Measurements from ENCODE around the gene CXCL9. TPM values are rescaled to one million over a fixed set of nuclear protein-coding genes. Genes with fewer than 3 reads are reported as not detected.
"Not testable (repeated sequence)": the region's sequence is repeated elsewhere in the genome, so short reads cannot be mapped to it uniquely, and the experiment has no call there.

The CXCL9 gene
- total RNA-seq, 1 donor from 2014 or later = 0.35 TPM

DNA sequence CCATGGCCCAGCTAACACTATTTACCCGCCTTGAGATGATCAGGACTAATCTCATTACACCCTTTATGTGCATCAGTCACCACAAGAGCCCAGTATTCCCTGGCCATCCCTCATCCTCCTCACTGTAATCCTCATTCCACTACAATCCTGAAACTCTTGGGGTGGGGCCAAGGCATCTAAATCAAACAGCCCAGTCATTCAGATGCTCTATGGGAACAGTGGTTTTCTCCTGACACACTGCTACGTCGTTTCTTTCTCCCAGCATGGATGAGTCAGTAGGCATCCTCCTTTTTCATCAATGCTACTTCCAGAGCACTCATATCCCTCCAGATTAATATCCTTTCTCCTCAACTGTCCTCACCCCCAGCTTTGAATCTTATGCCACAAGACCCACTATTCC lies 22.2 kb downstream of the CXCL9 start:
- ATAC-seq = no peak
- intact Hi-C loops (cut with micrococcal nuclease) = no loop called here
- DNase-seq = no peak

DNA sequence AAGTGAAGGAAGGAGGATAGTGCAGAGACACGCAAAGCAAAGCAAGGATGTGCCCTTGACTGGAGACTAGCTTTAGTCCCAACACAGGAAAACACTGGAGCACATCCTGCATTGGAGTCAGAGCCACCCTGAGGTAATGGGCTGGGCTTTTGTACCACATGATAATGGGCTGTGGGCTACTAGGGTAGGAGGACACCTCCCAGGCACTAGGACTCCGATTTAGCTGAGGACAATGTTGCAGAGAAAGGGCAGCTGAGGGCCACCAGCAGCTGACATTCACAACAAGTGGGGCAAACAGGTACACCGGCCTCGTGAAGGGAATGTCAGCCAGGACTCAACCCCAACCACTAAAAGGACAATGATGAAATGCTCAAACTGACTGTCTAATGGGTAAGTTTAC lies 26.7 kb downstream of the CXCL9 start:
- no peak for DNase-seq
- no peak for ATAC-seq
- intact Hi-C loops (cut with micrococcal nuclease) = no loop called here

DNA sequence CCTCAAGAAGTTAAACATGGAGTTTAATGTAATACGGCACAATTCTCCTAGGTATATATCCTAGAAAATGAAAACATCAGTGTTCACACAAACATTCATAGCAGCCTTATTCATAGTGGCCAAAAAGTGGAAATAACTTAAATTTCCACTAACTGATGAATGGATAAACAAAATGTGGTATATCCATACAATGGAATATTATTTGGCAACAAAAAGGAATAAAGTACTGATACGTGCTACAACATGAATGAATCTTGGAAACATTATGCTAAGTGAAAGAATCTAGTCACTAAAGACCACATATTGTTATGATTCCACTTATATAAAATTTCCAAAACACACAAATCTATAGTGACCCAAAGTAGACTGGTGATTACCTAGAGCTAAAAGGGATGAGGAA lies 31.1 kb downstream of the CXCL9 start:
- ATAC-seq (no peak), DNase-seq (no peak)
- intact Hi-C loops (cut with micrococcal nuclease) = no loop called here

DNA sequence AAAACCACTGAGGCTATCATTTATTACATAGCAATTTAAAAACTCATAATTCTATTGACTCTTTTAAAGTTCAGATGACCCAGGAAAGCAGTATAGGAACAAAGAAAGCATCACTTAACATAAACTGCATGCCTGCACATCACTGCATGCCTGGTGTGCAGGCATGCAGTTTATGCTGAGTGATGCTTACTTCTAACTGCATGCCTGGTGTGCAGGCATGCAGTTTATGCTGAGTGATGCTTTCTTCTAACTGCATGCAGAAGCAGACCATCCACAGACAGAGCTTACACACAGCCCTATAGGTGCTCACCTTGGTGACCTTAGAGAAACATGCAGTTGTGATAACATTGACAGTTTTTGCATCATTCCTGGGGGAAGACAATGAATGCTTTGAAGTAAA lies 33.5 kb downstream of the CXCL9 start:
- intact Hi-C loops (cut with micrococcal nuclease) = no loop called here
- no peak for ATAC-seq

DNA sequence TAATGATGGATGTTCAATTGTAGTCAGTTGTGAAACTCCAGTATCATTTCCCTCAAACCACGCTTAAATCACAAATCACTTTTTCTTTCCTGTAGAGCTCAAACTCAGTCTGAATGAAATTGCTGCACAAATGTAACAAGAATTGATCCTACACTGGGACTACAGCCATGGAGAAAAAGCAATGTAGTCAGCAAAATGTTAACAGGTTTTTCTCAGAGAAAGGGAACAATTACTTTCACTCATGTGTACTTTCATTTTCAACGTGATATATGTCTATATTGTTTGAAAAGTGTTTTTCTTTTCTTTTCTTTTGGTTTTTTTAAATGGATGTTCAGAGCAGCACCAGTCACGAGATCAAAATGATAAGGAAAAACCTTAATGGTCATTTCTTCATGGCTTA lies 39.2 kb downstream of the CXCL9 start:
- no peak for DNase-seq
- no peak for ATAC-seq
- intact Hi-C loops (cut with micrococcal nuclease) = no loop called here

More for the DNA sequence above, 33.5 kb downstream of the CXCL9 start:
- DNase-seq = no peak

DNA sequence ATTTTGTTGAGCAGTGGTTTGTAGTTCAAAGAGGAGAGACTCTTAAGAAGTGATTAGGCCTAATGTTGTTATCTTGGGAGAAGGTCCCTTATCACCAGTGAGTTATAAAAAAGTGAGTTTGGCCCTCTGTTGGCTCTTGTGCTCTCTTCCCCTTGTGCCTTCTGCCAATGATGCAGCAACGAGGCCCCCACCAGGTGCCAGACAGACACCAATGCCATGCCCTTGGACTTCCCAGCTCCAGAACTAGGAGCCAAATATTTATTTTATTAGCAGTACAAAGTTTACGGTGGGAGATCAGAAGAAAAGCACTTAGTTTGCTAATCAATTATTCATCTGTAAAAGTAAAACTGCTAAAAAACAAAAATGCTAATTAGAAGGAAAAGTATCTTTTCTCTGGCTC lies 43.8 kb downstream of the CXCL9 start:
- no peak for ATAC-seq
- intact Hi-C loops (cut with micrococcal nuclease) = no loop called here
- no peak for DNase-seq

DNA sequence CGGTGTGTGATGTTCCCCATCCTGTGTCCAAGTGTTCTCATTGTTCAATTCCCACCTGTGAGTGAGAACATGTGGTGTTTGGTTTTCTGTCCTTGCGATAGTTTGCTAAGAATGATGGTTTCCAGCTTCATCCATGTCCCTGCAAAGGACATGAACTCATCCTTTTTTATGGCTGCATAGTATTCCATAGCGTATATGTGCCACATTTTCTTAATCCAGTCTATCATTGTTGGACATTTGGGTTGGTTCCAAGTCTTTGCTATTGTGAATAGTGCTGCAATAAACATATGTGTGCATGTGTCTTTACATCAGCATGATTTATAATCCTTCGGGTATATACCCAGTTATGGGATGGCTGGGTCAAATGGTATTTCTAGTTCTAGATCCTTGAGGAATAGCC lies 45.2 kb downstream of the CXCL9 start:
- ATAC-seq; DNase-seq; intact Hi-C loops (cut with micrococcal nuclease): not testable (repeated sequence)

DNA sequence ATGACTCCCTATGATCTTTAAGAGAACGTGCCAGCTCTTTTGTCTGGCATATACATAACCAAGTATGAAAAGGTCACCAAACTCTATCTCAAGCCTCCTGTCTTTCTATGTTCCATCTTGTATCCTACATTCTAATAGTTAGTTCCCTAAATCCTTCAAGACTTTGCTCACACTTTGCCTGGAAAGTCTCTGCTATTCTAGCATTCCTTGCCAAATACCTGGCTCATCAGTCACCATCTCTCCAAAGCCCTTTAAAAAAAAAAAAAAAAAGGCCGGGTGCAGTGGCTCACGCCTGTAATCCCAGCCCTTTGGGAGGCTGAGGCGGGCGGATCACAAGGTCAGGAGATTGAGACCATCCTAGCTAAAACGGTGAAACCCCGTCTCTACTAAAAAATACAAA lies 48.8 kb downstream of the CXCL9 start:
- DNase-seq; intact Hi-C loops (cut with micrococcal nuclease); ATAC-seq: not testable (repeated sequence)

DNA sequence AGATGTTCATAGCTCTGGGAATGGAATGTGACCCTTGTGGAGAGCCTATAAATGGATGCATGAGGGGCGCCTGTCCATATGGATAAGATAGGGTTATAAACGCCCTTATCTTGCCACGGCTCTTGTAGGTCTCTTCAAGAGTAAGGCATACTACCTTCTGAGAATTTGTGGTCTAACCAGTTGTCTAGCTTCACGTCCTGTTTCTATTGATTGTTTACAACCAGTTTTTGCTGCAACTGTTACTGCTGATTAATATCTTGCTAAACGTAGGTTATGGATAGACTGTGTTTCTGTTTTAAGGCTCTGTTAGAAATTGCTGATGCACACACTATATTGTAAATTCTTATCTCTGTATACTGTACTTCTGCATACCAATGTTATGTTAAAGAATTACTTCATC lies 52.5 kb downstream of the CXCL9 start:
- intact Hi-C loops (cut with micrococcal nuclease); DNase-seq; ATAC-seq: not testable (repeated sequence)

DNA sequence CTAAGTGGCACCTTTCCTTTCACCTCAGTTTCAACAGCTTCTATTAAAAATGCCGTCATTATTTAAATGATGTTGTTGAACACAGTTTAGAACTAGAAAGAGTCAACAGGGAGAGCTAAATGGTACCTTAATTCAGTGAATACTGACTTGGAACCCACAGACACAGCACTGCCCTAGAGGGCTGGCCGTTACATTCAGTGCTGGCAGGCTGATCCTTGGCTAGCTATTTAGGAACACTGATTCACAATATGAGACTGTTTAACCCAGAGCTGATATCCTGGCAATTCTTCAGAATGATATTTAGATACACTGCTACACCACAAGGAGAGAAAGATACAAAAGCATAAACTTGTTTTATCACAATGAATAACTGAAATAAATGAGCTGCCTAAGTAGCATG lies 53.8 kb downstream of the CXCL9 start:
- ATAC-seq (peak; percentile 52), DNase-seq (no peak)
- intact Hi-C loops (cut with micrococcal nuclease) = no loop called here

Other genes with a start within 250 kb of the CXCL9 start
- gene PPEF2, start 105.1 kb downstream of the CXCL9 start, total RNA-seq = not detected
- gene NAAA, start 66.5 kb downstream of the CXCL9 start, total RNA-seq = 11.5 TPM
- gene SDAD1, start 16.6 kb downstream of the CXCL9 start, total RNA-seq = 18.4 TPM
- gene CXCL10, start 16.0 kb upstream of the CXCL9 start, total RNA-seq = 1.2 TPM
- 0.42 TPM for gene CXCL11, start 28.6 kb upstream of the CXCL9 start, total RNA-seq
- gene ART3, start 67.2 kb upstream of the CXCL9 start, total RNA-seq = 145 TPM
- 17.3 TPM for gene NUP54, start 140.9 kb upstream of the CXCL9 start, total RNA-seq
- gene SCARB2, start 206.3 kb upstream of the CXCL9 start, total RNA-seq = 91.4 TPM
- 2.4 TPM for gene FAM47E, start 244.2 kb upstream of the CXCL9 start, total RNA-seq

Data from left ventricle myocardium superior (tissue), 1 donor.